ENCODE results near the gene RSBN1L.
A peak's percentile ranks its signal among the peaks of the same experiment; 100 is the strongest.
"Not testable (repeated sequence)": the region's sequence is repeated elsewhere in the genome, so short reads cannot be mapped to it uniquely, and the experiment has no call there.

RSBN1L gene

DNA sequence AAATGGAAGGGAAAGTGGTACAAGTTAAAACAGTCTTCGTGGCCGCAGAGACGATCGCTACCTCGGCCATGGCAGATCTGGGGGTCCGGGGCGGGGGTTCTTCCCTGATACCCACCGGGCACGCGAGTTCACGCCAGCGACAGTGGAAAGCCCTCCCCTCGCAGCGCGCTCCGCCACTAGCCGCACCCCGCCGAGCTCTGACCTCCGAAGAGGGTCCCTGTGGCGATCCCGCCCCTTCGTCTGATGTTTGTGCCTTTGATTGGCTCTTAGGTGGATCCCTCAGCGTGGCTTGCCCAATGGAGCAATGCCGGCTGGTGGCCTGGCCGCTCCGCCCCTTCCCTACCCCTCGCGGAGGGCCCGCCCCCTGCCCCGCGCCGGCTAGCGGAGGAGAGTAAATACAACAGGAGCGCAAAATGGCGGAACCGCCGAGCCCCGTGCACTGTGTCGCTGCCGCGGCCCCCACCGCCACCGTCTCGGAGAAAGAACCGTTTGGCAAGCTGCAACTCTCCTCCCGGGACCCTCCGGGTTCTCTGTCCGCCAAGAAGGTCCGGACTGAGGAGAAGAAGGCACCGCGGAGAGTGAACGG is at the start of gene RSBN1L:
TSS of gene RSBN1L (plus strand) at position 403 of the 586 bp plus-strand sequence. CDS start at position 414, 11 bp downstream.
- Mint-ChIP-seq H3K4me3 (peak within 1 kb of the TSS; percentile 98), H3K9me3 (no peaks in the 10 kb centered on the region), H3K4me1 (ENCODE audit: low read depth) (peaks cover 50% of the 10 kb centered on the region), H3K27me3 (no peaks in the 10 kb centered on the region), H3K36me3 (ENCODE audit: low read depth) (peaks cover 56% of the 10 kb centered on the region), H3K27ac (peak within 1 kb of the TSS; percentile 97)
- peak; percentile 98 for DNase-seq

DNA sequence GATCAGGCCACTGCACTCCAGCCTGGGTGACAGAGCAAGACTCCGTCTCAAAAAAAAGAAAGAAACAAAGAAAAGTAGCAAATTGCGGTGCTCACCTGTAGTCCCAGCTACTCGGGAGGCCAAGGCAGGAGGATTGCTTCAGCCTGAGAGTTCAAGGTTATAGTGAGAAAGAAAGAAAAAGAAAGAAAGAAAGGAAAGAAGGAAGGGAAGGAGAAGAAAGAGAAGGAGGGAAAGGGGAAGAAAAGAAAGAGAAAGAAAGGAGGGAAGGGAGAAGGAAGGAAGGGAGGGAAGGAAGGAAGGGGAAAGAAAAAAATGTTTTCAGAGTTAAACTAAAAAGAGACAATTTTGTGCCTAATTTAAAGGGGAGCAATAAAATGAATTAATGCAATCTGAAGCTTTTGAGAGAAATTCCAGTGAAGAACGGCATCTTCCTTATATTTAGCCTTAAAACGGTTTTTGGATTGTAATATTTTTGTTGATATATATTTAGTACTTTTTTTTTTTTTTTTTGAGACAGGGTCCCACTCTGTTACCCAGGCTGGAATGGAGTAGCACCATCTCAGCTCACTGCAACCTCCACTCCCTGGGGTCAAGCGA is 47.4 kb upstream of the RSBN1L start:
- no peak for DNase-seq
- Mint-ChIP-seq H3K4me3 (no peak overlapping the region), H3K27ac (no peak overlapping the region), H3K36me3 (ENCODE audit: low read depth) (peaks cover 1% of the 10 kb centered on the region), H3K4me1 (ENCODE audit: low read depth) (no peaks in the 10 kb centered on the region), H3K9me3 (no peaks in the 10 kb centered on the region), H3K27me3 (no peaks in the 10 kb centered on the region)

DNA sequence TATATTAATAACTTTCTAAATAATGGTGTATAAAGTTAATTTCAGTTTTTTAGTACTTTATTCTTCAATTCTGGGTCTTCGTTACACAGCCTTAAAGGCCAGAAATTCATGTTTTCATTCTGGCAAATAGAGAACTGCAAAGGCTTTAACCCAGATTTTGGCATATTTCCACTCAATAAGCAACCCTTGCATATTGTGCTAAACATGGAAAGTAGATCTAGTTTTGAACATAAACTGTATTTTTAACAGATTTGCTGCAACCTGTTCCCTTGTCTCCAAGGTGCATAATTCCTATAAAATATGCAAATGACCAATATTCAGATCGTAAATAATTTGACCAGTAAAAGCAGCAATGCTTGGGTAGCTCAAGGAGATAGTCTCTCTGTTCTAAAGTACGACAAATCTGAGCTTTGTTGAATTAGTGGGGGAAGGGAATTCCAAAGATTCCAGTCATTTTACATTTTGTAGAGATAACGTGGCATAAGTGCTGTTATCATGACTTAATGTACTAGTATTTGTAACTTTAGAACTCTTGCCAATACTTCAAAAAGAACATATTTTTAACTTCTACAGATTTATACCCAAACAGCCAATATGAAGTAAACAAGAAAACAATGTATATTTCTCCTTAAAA is 46.4 kb upstream of the RSBN1L start:
- H3K9me3 Mint-ChIP-seq, result no peaks in the 10 kb centered on the region
- H3K36me3 Mint-ChIP-seq (ENCODE audit: low read depth), result no peaks in the 10 kb centered on the region
- no peak for DNase-seq
- H3K27ac Mint-ChIP-seq, result no peak overlapping the region
- no peaks in the 10 kb centered on the region for H3K4me1 Mint-ChIP-seq (ENCODE audit: low read depth)
- no peak overlapping the region for H3K4me3 Mint-ChIP-seq
- H3K27me3 Mint-ChIP-seq, result no peaks in the 10 kb centered on the region

DNA sequence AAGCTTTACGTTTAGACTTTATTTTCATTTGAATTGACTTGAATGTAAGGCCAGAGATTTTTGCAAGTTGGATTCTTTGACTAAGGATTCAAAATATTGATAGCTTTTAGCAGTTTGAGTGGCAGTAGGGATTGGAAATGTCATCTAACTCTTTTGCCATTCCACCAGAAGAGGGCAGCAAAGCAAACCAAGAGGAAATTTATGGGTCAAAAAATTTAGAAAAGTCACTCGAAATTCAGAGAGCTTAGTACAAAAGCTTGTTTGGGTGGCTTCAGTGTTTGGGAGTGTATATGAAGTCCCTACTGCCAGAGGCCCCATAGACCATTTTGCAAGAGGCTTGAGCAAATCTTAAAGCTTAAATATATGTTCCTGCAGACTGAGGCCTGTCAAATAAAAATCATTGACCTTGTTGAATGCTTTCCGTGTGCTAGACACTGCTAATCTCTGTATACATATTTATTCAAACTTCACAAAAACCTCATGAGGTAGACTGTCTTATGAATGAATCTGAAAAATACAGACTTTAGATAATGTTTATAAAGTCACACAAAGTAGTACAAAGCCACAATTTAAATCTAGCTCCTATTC is 44.6 kb upstream of the RSBN1L start:
- Mint-ChIP-seq H3K9me3 (no peaks in the 10 kb centered on the region), H3K4me3 (no peak overlapping the region), H3K27me3 (no peaks in the 10 kb centered on the region), H3K36me3 (ENCODE audit: low read depth) (no peaks in the 10 kb centered on the region), H3K4me1 (ENCODE audit: low read depth) (no peaks in the 10 kb centered on the region), H3K27ac (no peak overlapping the region)
- DNase-seq, result no peak

DNA sequence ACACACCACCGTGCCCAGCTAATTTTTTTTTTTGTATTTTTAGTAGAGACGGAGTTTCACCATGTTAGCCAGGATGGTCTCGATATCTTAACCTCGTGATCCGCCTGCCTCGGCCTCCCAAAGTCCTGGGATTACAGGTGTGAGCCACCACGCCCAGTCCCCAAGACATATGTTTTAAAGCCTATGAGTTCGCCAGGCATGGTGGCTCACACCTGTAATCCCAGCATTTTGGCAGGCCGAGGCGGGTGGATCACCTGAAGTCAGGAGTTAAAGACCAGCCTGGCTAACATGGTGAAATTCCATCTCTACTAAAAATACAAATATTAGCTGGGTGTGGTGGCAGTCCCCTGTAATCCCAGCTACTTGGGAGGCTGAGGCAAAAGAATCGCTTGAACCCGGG is 43.4 kb upstream of the RSBN1L start:
- not testable (repeated sequence) for H3K27me3 Mint-ChIP-seq; H3K4me3 Mint-ChIP-seq; H3K36me3 Mint-ChIP-seq (ENCODE audit: low read depth); H3K27ac Mint-ChIP-seq; H3K4me1 Mint-ChIP-seq (ENCODE audit: low read depth); H3K9me3 Mint-ChIP-seq; DNase-seq

DNA sequence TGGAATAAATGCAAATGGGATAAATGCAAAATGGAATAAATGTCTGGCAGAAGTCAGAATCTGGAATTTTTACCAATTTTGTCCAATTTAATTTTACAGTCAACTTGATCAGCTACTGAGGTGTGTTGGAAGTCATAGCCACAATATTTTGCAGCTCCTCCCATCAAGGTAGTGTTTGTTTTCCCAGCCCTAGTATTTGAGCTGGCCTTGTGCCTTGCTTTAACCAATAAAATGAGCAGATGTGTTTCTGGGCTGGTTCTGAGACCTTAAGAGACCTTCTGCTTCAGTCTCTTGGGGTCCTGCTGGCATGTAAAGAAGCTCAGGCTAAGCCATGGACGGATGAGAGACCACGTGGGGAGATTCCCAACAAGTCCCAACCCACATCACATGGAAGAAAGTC is 42.7 kb upstream of the RSBN1L start:
- Mint-ChIP-seq H3K36me3 (ENCODE audit: low read depth) (no peaks in the 10 kb centered on the region), H3K27ac (no peak overlapping the region), H3K4me1 (ENCODE audit: low read depth) (no peaks in the 10 kb centered on the region), H3K4me3 (no peak overlapping the region), H3K9me3 (no peaks in the 10 kb centered on the region), H3K27me3 (no peaks in the 10 kb centered on the region)
- no peak for DNase-seq

DNA sequence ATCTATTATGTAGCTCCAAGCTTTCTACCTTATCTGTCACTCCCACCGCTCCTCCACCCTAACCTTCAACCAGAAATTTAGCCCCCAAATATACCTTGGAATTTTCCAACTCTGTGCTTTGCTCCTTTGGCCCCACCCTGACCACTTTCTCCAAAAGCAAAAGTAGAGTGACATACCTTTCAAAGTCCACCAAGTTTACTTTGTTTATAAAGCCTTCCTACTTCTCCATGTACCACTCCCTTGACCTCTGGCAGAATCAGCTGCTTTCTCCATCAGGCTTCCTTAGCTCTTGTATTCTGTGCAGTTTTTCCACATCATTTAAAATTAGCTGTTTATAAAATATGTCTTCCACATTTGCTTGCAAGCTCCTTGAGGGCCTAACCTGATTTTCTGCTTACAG is 40.9 kb upstream of the RSBN1L start:
- DNase-seq, result no peak
- H3K27ac Mint-ChIP-seq, result no peak overlapping the region
- H3K36me3 Mint-ChIP-seq (ENCODE audit: low read depth), result no peaks in the 10 kb centered on the region
- no peaks in the 10 kb centered on the region for H3K27me3 Mint-ChIP-seq
- no peak overlapping the region for H3K4me3 Mint-ChIP-seq
- H3K4me1 Mint-ChIP-seq (ENCODE audit: low read depth), result no peaks in the 10 kb centered on the region
- no peaks in the 10 kb centered on the region for H3K9me3 Mint-ChIP-seq

DNA sequence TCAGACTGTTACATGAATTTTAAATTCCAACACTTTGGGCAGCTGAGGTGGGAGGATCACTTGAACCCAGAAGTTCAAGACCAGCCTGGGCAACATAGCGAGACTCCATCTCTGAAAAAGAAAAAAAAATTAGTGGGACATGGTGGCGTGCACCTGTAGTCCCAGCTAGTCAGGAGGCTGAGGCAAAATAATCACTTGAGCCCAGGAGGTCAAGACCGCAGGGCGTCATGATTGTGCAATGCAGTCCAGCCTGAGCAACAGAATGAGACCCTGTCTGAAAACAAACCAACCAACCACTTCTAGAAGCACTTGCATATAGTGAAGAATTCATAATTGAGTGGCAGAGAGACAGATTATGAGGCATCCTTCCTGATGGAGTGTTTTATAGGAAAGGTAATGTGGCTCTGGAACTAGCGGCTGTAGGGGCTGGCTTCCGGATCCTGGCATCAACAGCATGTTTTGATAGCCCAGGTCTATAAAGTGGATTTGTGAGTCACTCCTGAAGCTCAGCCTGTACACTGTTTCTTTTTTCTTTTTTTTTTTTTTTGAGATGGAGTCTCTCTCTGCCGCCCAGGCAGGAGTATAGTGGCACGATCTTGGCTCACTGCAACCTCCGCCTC is 40.3 kb upstream of the RSBN1L start:
- H3K27me3 Mint-ChIP-seq, result no peaks in the 10 kb centered on the region
- no peaks in the 10 kb centered on the region for H3K9me3 Mint-ChIP-seq
- no peak overlapping the region for H3K27ac Mint-ChIP-seq
- H3K4me3 Mint-ChIP-seq, result no peak overlapping the region
- no peak for DNase-seq
- no peaks in the 10 kb centered on the region for H3K4me1 Mint-ChIP-seq (ENCODE audit: low read depth)
- H3K36me3 Mint-ChIP-seq (ENCODE audit: low read depth), result no peaks in the 10 kb centered on the region

DNA sequence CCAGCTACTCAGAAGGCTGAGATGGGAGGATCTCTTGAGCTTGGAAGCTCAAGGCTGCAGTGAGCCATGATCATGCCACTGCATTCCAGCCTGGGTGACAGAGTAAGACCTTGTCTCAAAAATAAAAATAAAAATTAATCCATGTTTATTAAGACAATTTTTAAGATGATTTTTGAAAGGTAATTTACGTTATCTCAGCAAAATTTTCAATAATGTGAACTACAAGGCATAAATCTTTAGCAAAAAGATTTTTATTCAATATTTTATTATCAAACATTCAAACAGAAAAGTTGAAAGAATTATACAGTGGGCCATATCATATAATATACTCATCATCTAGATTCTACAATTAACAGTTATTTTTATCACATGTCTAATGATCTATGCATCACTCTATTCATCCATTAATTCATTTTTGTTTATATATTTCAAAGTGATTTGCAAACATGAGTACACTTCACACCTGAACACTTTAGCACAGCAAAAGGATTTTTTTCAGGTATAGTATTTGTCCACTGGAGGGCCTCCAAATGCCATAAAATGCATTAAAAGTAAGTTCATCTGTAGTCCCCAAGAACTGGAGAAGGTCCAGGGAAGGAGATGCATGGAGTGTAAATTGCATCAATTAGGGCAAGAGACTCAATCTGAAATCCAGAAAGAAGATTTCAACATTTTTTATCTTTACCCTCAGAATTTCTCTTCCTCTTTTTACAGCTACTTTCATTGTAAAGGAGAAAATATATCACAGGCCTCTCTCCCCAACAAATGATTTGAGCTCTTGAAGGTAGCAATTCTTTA is 38.6 kb upstream of the RSBN1L start:
- H3K4me3 Mint-ChIP-seq, result no peak overlapping the region
- H3K27ac Mint-ChIP-seq, result no peak overlapping the region
- no peaks in the 10 kb centered on the region for H3K27me3 Mint-ChIP-seq
- H3K9me3 Mint-ChIP-seq, result no peaks in the 10 kb centered on the region
- no peaks in the 10 kb centered on the region for H3K36me3 Mint-ChIP-seq (ENCODE audit: low read depth)
- no peaks in the 10 kb centered on the region for H3K4me1 Mint-ChIP-seq (ENCODE audit: low read depth)
- no peak for DNase-seq

DNA sequence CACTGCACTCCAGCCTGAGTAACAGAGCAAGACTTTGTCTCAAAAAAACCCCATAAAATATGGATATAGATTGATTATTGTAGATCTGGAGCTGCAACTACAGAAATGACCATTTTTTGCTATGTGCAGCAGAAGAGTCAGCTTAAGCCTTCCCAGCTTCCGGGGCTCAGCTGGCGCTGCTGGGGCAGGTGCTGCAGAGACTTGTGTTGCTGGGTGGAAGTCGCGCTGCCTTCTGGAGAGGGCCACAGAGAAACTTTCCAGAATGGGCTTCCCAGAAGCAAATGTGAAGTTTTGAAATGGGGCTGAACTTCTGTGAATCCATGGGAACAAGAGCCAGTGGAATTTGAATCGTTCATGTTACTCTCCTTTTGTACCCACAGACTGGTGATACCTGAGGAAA is 37.3 kb upstream of the RSBN1L start:
- no peak overlapping the region for H3K4me3 Mint-ChIP-seq
- no peaks in the 10 kb centered on the region for H3K9me3 Mint-ChIP-seq
- DNase-seq, result no peak
- H3K27me3 Mint-ChIP-seq, result no peaks in the 10 kb centered on the region
- no peaks in the 10 kb centered on the region for H3K36me3 Mint-ChIP-seq (ENCODE audit: low read depth)
- H3K4me1 Mint-ChIP-seq (ENCODE audit: low read depth), result no peaks in the 10 kb centered on the region
- no peak overlapping the region for H3K27ac Mint-ChIP-seq

DNA sequence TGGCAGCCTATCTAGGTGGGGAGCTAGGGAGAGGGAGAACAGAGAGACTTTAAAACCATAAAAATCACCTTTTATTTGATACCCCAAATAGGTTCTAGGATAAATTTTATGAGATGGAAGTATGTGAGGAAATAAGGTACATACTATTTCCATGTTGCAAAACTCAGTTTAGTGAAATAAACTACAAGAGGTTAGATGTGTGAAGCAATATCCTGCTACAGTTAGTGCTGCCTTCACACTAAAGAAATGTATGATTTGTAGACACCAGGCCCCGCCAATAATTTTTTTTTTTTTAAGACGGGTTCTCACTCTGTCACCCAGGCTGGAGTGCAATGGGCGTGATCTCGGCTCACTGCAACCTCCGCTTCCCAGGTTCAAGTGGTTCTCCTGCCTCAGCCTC is 34.4 kb upstream of the RSBN1L start:
- Mint-ChIP-seq H3K4me3 (no peak overlapping the region), H3K36me3 (ENCODE audit: low read depth) (no peaks in the 10 kb centered on the region), H3K9me3 (no peaks in the 10 kb centered on the region), H3K27ac (no peak overlapping the region), H3K27me3 (no peaks in the 10 kb centered on the region), H3K4me1 (ENCODE audit: low read depth) (no peaks in the 10 kb centered on the region)
- DNase-seq, result no peak

DNA sequence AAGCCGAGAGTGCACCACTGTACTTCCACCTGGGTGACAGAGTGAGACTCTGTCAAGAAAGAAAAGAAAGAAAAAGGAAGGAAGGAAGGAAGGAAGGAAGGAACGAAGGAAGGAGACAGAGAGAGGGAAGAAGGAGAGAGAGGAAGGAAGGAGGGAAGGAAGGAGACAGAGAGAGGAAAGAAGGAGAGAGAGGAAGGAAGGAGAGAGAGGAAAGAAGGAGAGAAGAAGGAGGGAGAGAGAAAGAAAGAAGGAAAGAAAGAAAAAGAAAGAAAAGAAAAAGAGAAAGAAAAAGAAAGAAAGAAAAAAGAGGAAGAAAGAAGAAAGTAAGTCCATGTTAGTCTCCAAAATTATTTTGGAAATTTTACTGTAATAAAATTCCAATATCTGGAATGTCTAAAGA is 33.4 kb upstream of the RSBN1L start:
- Mint-ChIP-seq H3K4me3 (no peak overlapping the region), H3K9me3 (no peaks in the 10 kb centered on the region), H3K4me1 (ENCODE audit: low read depth) (no peaks in the 10 kb centered on the region), H3K27ac (no peak overlapping the region), H3K36me3 (ENCODE audit: low read depth) (no peaks in the 10 kb centered on the region), H3K27me3 (no peaks in the 10 kb centered on the region)
- DNase-seq, result no peak

DNA sequence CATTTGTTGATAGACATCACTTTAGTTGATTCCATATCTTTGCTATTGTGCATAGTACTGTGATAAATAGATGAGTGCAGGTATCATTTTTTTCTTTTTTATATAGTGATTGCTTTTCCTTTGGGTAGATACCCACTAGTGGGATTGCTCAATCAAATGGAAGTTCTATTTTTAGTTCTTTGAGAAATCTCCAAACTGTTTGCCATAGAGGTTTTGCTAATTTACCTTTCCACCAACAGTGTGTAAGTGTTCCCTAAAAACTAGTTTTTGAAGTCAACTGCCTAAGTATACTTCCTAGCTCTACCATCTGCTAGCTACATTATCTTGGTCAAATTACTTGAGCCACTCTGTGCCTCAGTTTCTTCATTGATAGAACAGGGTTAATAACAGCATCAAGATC is 31.5 kb upstream of the RSBN1L start:
- H3K4me3 Mint-ChIP-seq, result no peak overlapping the region
- no peaks in the 10 kb centered on the region for H3K36me3 Mint-ChIP-seq (ENCODE audit: low read depth)
- no peaks in the 10 kb centered on the region for H3K27me3 Mint-ChIP-seq
- no peaks in the 10 kb centered on the region for H3K4me1 Mint-ChIP-seq (ENCODE audit: low read depth)
- H3K27ac Mint-ChIP-seq, result no peak overlapping the region
- no peaks in the 10 kb centered on the region for H3K9me3 Mint-ChIP-seq
- no peak for DNase-seq

DNA sequence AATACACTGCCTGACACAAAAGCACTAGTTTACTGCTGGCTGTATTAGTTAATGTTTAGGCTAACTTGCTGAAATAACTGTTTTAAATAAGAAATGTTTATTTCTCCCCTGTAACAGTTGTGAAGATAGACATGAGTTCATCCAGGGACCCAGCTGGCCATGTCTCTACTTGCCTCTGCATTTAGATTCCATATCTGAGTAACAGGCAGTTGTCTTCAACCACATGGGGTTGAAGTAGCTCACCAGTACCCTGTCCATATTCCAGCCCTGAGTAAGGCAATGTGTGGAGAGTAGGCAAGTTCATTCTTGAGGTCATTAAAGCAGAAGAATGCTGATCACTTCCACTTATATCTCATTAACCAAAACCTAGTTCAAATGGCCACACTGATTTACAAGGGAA is 31.1 kb upstream of the RSBN1L start:
- Mint-ChIP-seq H3K36me3 (ENCODE audit: low read depth) (no peaks in the 10 kb centered on the region), H3K4me1 (ENCODE audit: low read depth) (no peaks in the 10 kb centered on the region), H3K27me3 (no peaks in the 10 kb centered on the region), H3K4me3 (no peak overlapping the region), H3K27ac (no peak overlapping the region), H3K9me3 (no peaks in the 10 kb centered on the region)
- DNase-seq, result no peak

Data from activated T-cell treated with anti-CD3 and anti-CD28 coated beads, Interleukin-2, amount 50 U/mL, for 24 hours (primary cell).